Heart right ventricle (tissue), 16 donors: ENCODE measurements around the gene HSPG2. TPM values are rescaled to one million over a fixed set of nuclear protein-coding genes. Genes with fewer than 3 reads are reported as not detected.

Experiments used
- ATAC-seq, 8 donors: fragments of 200-7000 bp; cut with Tn5 transposase; one replicate each; pipeline ENCODE4 v1.9.1; 2020; ENCODE audit warnings: mild to moderate bottlenecking in 8 of 8, moderate library complexity in 8 of 8, moderate number of reproducible peaks in 1 of 8
- DNase-seq, 2 donors: peaks; one replicate each; pipeline ENCODE4 v3.0.0-alpha.2; 2020
- H3K27ac ChIP-seq, 10 donors: fragments of 200-600 bp; sonication (generic) in 2 of 10; one replicate each; pipeline versions ENCODE4 v1.5.0 to v1.8.0; 2020 to 2022; ENCODE audit warnings: mild to moderate bottlenecking in 3 of 10
- H3K27me3 ChIP-seq, 7 donors: fragments of 200-600 bp; one replicate each; pipeline ENCODE4 v1.8.0; 2021 to 2022; ENCODE audit warnings: mild to moderate bottlenecking in 2 of 7
- H3K36me3 ChIP-seq, 9 donors: fragments of 200-600 bp; sonication (generic) in 1 of 9; one replicate each; pipeline versions ENCODE4 v1.5.0 to v1.8.0; 2020 to 2022; ENCODE audit warnings: mild to moderate bottlenecking in 2 of 9
- H3K4me1 ChIP-seq, 9 donors: fragments of 200-600 bp; sonication (generic) in 1 of 9; one replicate each; pipeline versions ENCODE4 v1.5.0 to v1.8.0; 2020 to 2022; ENCODE audit warnings: mild to moderate bottlenecking in 4 of 9
- H3K4me3 ChIP-seq, 10 donors: fragments of 200-600 bp; sonication (generic) in 2 of 10; one replicate each; pipeline versions ENCODE4 v1.5.0 to v1.8.0; 2020 to 2022; ENCODE audit warnings: mild to moderate bottlenecking in 7 of 10, moderate library complexity in 2 of 10
- H3K9me3 ChIP-seq, 11 donors: fragments of 200-600 bp in 10 of 11; sonication (generic) in 2 of 11; one replicate each; pipeline versions ENCODE4 v1.5.0 to v1.8.0; 2013 to 2022; ENCODE audit warnings: mild to moderate bottlenecking in 2 of 11, control low read depth in 1 of 11, moderate library complexity in 1 of 11
- WGBS, 2 donors: extraction: QIAGEN DNeasy Blood & Tissue Kit; methylation state at CpG; one replicate each; pipeline ENCODE4 v1.1.7; 2013; ENCODE audit warnings: inconsistent platforms in 1 of 2; 5-methylcytosine and 5-hydroxymethylcytosine counted together
- intact Hi-C, 10 donors: fragments of 100-400 bp; cut with DNase I; formaldehyde crosslinking; loops; one replicate each; pipeline versions ENCODE4 v1.11.1 to v1.14.2; 2022
- polyA plus RNA-seq, 2 donors: library from polyadenylated mRNA; stranded (reverse); fragments of 200-250 nt; gene quantifications; one replicate each; pipeline ENCODE4 v1.2.3, GENCODE V29; 2013
- total RNA-seq, 10 donors: library from RNA; stranded (reverse); fragmentation: NEBNext Ultra II Directional in 3 of 10; extraction: Animal tissue kit (Norgen Biotek cat#: 25700) in 3 of 10; gene quantifications; one replicate each; pipeline versions ENCODE4 v1.2.1 to v1.2.4, GENCODE V29; 2021 to 2023
- TF ChIP-seq, protein P1 (sequence below), 9 donors: fragments of 200-600 bp; sonication (generic) in 2 of 9; IDR thresholded peaks; one replicate each; pipeline versions ENCODE4 v1.5.0 to v1.8.0; 2021 to 2022; ENCODE audit warnings: antibody characterized with exemption in 9 of 9, mild to moderate bottlenecking in 5 of 9, moderate library complexity in 1 of 9
- donor health status: Arrhythmogenic right ventricular cardiomyopathy.
- donor health status: ischemic (EF 13 %, LVEDD 7.1; RV severe dilation, severe dysfunction).
- donor health status: healthy with polysubstance abuse.
- donor health status: DM: no; HTN: yes; CAD: no.
- donor health status: DM: no; HTN: no; CAD: no.
- donor health status: ischemic (EF 25% LVEDD 6.9; RV normal size, moderate dysfunction).
- donor health status: ischemic (EF 25% LVEDD 5.7; RV mildly dilated, moderate dysfunction).
- donor health status: healthy.
- donor health status: DM: yes; HTN: yes; CAD: no.
- donor health status: Ischemic cardiomyopathy.
- donor health status: ischemic (EF 35%, LVEDD 5.7; RV mildly dilated, moderate dysfunction).
- donor health status: nonischemic (EF 11% LVEDD 7.7; RV severe dilation, severe dysfunction).
- donor health status: DM: yes; HTN: yes; CAD: no.
- donor health status: PGD.
- donor health status: ischemic (EF 29% LVEDD 5.4; RV normal size, mild dysfunction).
- donor health status: nonischemic (EF 23%, LVEDD 6.1; RV moderate dilation, normal function).

HSPG2 gene
- total and polyA plus RNA-seq, 12 donors, result 221 to 508 (median 310) TPM

DNA sequence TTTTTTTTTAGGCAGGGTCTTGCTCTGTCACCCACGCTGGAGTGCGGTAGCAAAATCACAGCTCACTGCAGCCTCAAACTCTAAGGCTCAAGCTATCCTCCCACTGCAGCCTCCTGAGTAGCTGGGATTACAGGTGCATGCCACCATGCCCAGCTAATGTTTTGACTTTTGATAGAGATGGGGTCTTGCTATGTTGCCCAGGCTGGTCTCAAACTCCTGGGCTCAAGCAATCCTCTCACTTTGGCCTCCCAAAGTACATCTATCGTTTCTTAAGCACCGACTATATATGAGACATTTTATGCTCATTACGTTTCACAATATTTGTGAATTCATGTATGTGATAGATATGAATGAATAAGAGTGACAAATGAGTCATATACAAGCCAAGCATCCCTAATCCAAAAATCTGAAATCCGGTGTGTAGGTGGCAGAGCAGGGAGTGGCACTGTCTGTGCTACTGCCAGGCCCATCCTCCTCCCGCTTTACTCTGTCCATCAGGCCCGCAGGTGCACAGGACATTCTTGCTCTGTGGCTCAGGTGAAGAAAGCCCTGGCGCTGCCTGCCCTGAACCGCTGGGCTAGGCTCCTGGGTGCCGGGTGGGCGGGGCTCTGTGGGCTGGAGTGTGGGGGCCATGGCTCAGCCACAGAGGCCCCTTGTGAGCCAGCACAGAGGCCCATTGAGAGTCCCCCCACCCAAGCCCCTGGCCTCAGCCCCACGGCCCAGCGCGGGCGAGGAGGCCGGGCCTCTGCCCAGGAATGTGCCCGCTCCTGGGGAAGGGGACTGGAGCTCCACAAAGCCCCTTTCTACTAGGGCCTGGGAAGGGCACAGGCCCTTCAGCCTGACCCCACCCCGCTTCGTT, 45.3 kb downstream of the HSPG2 start:
- Histone ChIP-seq H3K9me3 (no peaks in the 10 kb centered on the region), H3K27ac (peak overlapping the region in 3 of 10 donors; percentile 20 to 99 (median 34)), H3K4me3 (no peak overlapping the region), H3K27me3 (no peaks in the 10 kb centered on the region), H3K4me1 (peaks cover 13 to 52% (median 45%) of the 10 kb centered on the region in 9 donors), H3K36me3 (peaks cover 3 to 98% (median 61%) of the 10 kb centered on the region in 9 donors)
- ATAC-seq (no peak), DNase-seq (no peak)
- WGBS, 2 donors, result 93 to 94% methylated on average over 20 of the region's 20 CpGs
- intact Hi-C loops, result loop anchor here in 1 of 10 donors (5.0 kb wide), 1 partner anchor 70 kb away; no protein-coding TSS in a partner anchor
- TF ChIP-seq, protein P1, sequence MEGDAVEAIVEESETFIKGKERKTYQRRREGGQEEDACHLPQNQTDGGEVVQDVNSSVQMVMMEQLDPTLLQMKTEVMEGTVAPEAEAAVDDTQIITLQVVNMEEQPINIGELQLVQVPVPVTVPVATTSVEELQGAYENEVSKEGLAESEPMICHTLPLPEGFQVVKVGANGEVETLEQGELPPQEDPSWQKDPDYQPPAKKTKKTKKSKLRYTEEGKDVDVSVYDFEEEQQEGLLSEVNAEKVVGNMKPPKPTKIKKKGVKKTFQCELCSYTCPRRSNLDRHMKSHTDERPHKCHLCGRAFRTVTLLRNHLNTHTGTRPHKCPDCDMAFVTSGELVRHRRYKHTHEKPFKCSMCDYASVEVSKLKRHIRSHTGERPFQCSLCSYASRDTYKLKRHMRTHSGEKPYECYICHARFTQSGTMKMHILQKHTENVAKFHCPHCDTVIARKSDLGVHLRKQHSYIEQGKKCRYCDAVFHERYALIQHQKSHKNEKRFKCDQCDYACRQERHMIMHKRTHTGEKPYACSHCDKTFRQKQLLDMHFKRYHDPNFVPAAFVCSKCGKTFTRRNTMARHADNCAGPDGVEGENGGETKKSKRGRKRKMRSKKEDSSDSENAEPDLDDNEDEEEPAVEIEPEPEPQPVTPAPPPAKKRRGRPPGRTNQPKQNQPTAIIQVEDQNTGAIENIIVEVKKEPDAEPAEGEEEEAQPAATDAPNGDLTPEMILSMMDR (IDR thresholded peaks at IDR 0.05), result no peak

DNA sequence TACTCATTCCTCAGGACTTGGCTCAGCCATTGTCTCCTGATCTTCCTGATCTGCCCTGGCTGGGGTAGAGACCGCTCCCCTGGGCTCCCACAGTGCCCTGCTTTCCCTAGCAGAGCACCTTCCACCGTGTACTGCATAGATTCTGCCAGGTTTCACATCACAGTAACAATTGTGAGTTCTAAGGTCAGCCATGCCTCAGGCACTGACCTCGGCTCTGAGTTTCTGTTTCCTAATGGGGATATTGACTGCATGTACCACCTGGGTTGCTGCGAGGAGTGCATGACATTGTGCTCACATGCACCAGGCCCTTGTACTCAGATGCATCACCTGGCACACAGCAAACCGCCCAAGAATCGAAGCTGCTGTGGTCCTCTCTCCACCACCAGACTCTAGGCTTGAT, 46.0 kb downstream of the HSPG2 start:
- no peak for DNase-seq
- H3K9me3 ChIP-seq, result no peaks in the 10 kb centered on the region
- H3K36me3 ChIP-seq, result peaks cover 3 to 100% (median 68%) of the 10 kb centered on the region in 9 donors
- no peaks in the 10 kb centered on the region for H3K27me3 ChIP-seq
- no peak for ATAC-seq
- TF ChIP-seq, protein P1 (IDR thresholded peaks at IDR 0.05), result no peak
- H3K4me1 ChIP-seq, result peaks cover 7 to 44% (median 37%) of the 10 kb centered on the region in 9 donors
- no peak overlapping the region for H3K4me3 ChIP-seq
- WGBS, 2 donors, result 80 to 82% methylated on average over 6 of the region's 6 CpGs
- intact Hi-C loops, result loop anchor here in 1 of 10 donors (5.0 kb wide), 1 partner anchor 71 kb away; no protein-coding TSS in a partner anchor
- H3K27ac ChIP-seq, result peak overlapping the region in 5 of 10 donors; percentile 9 to 59 (median 44)

DNA sequence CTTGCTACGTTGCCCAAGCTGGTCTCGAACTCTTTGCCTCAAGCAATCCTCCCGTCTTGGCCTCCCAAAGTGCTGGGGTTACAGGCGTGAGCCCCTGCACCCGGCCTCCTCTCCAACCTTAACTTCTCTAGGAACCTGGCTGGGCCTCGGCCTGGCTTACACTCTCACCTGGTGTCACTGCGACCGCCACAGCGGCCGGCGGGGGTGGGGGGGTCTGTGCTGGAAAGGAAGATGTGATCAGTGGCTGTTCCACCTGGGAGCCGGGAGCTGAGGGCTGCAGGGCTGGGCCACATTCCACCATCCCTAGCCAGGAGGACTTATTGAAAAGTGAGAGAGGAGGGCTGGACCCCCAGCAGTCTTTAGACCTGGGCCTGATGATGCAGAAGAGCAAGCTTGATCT, 48.6 kb downstream of the HSPG2 start:
- intact Hi-C loops, result no loop called here
- no peak overlapping the region for H3K27ac ChIP-seq
- no peaks in the 10 kb centered on the region for H3K27me3 ChIP-seq
- no peak overlapping the region for H3K4me3 ChIP-seq
- WGBS, 2 donors, result 93% methylated on average over 12 of the region's 12 CpGs
- peaks cover 3 to 100% (median 86%) of the 10 kb centered on the region in 9 donors for H3K36me3 ChIP-seq
- ATAC-seq (no peak), DNase-seq (no peak)
- peaks cover 0 to 18% (median 11%) of the 10 kb centered on the region in 9 donors for H3K4me1 ChIP-seq
- TF ChIP-seq, protein P1 (IDR thresholded peaks at IDR 0.05), result no peak
- H3K9me3 ChIP-seq, result no peaks in the 10 kb centered on the region

DNA sequence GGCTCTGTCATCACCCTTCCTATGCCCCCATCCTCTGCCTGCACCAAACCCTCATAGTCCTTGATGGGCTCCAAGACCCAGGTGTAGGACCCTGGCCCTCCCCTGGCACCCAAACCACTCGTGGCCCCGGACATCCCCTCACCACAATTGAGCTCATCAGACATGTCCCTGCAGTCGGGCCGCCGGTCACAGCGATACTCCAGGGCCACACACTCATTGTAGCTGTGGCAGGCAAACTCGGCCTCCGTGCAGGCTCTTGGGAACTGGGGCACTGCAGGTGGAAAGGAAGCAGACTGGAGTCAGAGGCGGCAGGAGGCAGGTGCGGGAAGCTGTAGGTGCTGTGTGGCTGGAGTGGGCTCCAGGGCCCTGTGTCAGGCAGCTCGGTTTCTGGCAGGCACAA, 49.3 kb downstream of the HSPG2 start:
- peaks cover 0 to 11% (median 5%) of the 10 kb centered on the region in 9 donors for H3K4me1 ChIP-seq
- intact Hi-C loops, result no loop called here
- peaks cover 3 to 100% (median 86%) of the 10 kb centered on the region in 9 donors for H3K36me3 ChIP-seq
- TF ChIP-seq, protein P1 (IDR thresholded peaks at IDR 0.05), result no peak
- no peak for ATAC-seq
- 90 to 91% methylated on average over 11 of the region's 11 CpGs for WGBS, 2 donors
- H3K4me3 ChIP-seq, result no peak overlapping the region
- no peak overlapping the region for H3K27ac ChIP-seq
- DNase-seq, result no peak
- no peaks in the 10 kb centered on the region for H3K27me3 ChIP-seq
- no peaks in the 10 kb centered on the region for H3K9me3 ChIP-seq
